OCI-LY7 (cell line): ENCODE measurements around the gene SMURF2. TPM values are rescaled to one million over a fixed set of nuclear protein-coding genes. Genes with fewer than 3 reads are reported as not detected.

Experiments used
- BruUV-seq: library from RNA; stranded (reverse); fragments of 400-500 nt; replicated peaks from 2 replicates; lab custom pipeline; 2021; lab: Mats Ljungman, UMichigan
- CTCF ChIA-PET: fragments of 300-600 bp; sonication (Branson Sonifier 250); formaldehyde crosslinking; loops from one replicate; lab custom pipeline; 2022; ENCODE audit warnings: antibody characterized with exemption; ENCODE audit not compliant: unreplicated experiment; lab: Charles Lee
- POLR2A ChIA-PET: fragments of 300-600 bp; sonication (Branson Sonifier 250); formaldehyde crosslinking; loops from one replicate; lab custom pipeline; 2022; ENCODE audit warnings: antibody characterized with exemption; lab: Charles Lee
- DNase-seq: peaks from one replicate; pipeline ENCODE4 v3.0.0-alpha.2; 2015; ENCODE audit warnings: low spot score
- H2AFZ ChIP-seq: fragments of 200-600 bp; sonication (generic), shearing (Covaris generic); 2 replicates; pipeline ENCODE4 v1.6.1; 2014; ENCODE audit warnings: mild to moderate bottlenecking, antibody characterized with exemption, low read length, moderate library complexity
- H3K27ac ChIP-seq: fragments of 200-600 bp; sonication (generic); 2 replicates; pipeline ENCODE4 v1.5.1; 2014; ENCODE audit warnings: mixed run types, low read depth, mild to moderate bottlenecking, moderate library complexity, low read length, inconsistent platforms; ENCODE audit not compliant: poor library complexity, severe bottlenecking
- H3K36me3 ChIP-seq: fragments of 200-600 bp; sonication (generic); 2 replicates; pipeline ENCODE4 v1.6.1; 2014; ENCODE audit warnings: mild to moderate bottlenecking, antibody characterized with exemption, low read length, moderate library complexity, mixed read lengths; ENCODE audit not compliant: insufficient read depth
- H3K4me1 ChIP-seq: fragments of 200-600 bp; sonication (generic); 2 replicates; pipeline ENCODE4 v1.5.1; 2014; ENCODE audit warnings: mild to moderate bottlenecking, low read length; ENCODE audit not compliant: insufficient read depth, poor library complexity, severe bottlenecking
- H3K4me2 ChIP-seq: fragments of 200-600 bp; sonication (generic); 2 replicates; pipeline ENCODE4 v1.6.1; 2014; ENCODE audit warnings: mild to moderate bottlenecking, low read length
- H3K4me3 ChIP-seq: fragments of 200-600 bp; sonication (generic); 2 replicates; pipeline ENCODE4 v1.5.1; 2014; ENCODE audit warnings: mild to moderate bottlenecking, low read depth, low read length; ENCODE audit not compliant: poor library complexity, severe bottlenecking
- H3K79me2 ChIP-seq: fragments of 200-600 bp; sonication (generic); 2 replicates; pipeline ENCODE4 v1.6.1; 2016; ENCODE audit warnings: low read depth, mild to moderate bottlenecking, low read length, moderate library complexity, mixed read lengths; ENCODE audit not compliant: insufficient read depth
- H3K9me2 ChIP-seq: fragments of 200-600 bp; sonication (generic); 2 replicates; pipeline ENCODE4 v1.6.1; 2016; ENCODE audit warnings: mild to moderate bottlenecking, low read length, mixed read lengths; ENCODE audit not compliant: insufficient read depth
- H3K9me3 ChIP-seq: fragments of 200-600 bp; sonication (generic); 2 replicates; pipeline ENCODE4 v1.6.1; 2014; ENCODE audit warnings: mild to moderate bottlenecking, mixed run types, low read length, mixed read lengths
- H4K20me1 ChIP-seq: fragments of 200-600 bp; sonication (generic); 2 replicates; pipeline ENCODE4 v1.6.1; 2014; ENCODE audit warnings: mild to moderate bottlenecking, antibody characterized with exemption, low read length, moderate library complexity, mixed read lengths; ENCODE audit not compliant: insufficient read depth
- CTCF ChIP-seq: fragments of 200-600 bp; sonication (generic); conservative IDR thresholded peaks from 2 replicates; pipeline ENCODE4 v1.5.1; 2014; ENCODE audit warnings: mild to moderate bottlenecking, antibody characterized with exemption, low read length, moderate library complexity, mixed read lengths
- EZH2phosphoT487 ChIP-seq: fragments of 200-600 bp; sonication (generic); IDR thresholded peaks from 2 replicates; pipeline ENCODE4 v1.6.1; 2018; ENCODE audit warnings: low read depth, borderline replicate concordance, mild to moderate bottlenecking, mixed run types, antibody characterized with exemption, low read length, moderate library complexity, mixed read lengths
- intact Hi-C: fragments of 100-400 bp; cut with micrococcal nuclease; formaldehyde crosslinking; loops from one replicate; pipeline ENCODE4 v1.10.0; 2022; ENCODE audit not compliant: unreplicated experiment
- total RNA-seq, 2 experiments: library from RNA; depleted of rRNA in 1 of 2; stranded (reverse); fragments of >200 nt in 1 of 2; shearing (Covaris generic) in 1 of 2; gene quantifications; 2 replicates each; pipeline ENCODE4 v1.2.3, GENCODE V29; 2014 to 2022

The SMURF2 gene
- total RNA-seq, 2 experiments from 2014 or later, result 15.6 to 20.8 TPM

- ChIA-PET CTCF (interaction anchor here (0.6 kb wide), 1 partner anchor 253 kb away, joined by 3 read pairs; no protein-coding TSS in a partner anchor), POLR2A (no interaction called here)
- TF ChIP-seq EZH2phosphoT487, result no peak
- TF ChIP-seq CTCF, result no peak
- no peaks in the 10 kb centered on the region for H3K4me1 ChIP-seq
- H3K9me3 ChIP-seq, result no peaks in the 10 kb centered on the region
- DNase-seq, result no peak
- BruUV-seq, result no TSS peak
- H3K9me2 ChIP-seq, result no peaks in the 10 kb centered on the region
- no peak overlapping the region for H3K4me2 ChIP-seq
- H3K27ac ChIP-seq, result no peak overlapping the region
- intact Hi-C loops, result no loop called here
- no peaks in the 10 kb centered on the region for H4K20me1 ChIP-seq
- H2AFZ ChIP-seq, result no peak overlapping the region
- H3K36me3 ChIP-seq, result no peaks in the 10 kb centered on the region
- H3K79me2 ChIP-seq, result no peaks in the 10 kb centered on the region
- H3K4me3 ChIP-seq, result no peak overlapping the region
Observed at GRCh38 chr17:64685705-64686104, 23.6 kb upstream of the SMURF2 start.

DNA sequence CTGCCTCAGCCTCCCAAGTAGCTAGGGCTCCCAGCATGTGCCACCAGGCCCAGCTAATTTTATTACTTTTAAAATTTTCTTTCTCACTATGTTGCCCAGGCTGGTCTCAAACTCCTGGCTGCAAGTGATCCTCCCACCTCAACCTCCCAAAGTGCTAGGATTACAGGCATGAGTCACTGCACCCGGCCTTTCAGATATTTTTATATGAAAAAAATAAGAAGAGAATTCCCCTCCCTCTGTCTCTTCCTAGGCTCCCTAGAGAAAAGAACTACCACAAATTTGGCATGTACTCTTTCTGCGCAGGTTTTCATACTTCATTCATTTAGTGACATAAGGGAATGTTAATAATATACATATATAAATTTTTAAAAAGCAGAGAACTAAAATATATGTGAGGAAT lies 21.7 kb upstream of the SMURF2 start:
- Histone ChIP-seq H3K27ac (no peak overlapping the region), H3K36me3 (no peaks in the 10 kb centered on the region), H3K79me2 (no peaks in the 10 kb centered on the region), H3K9me2 (no peaks in the 10 kb centered on the region), H2AFZ (no peak overlapping the region), H3K9me3 (no peaks in the 10 kb centered on the region), H3K4me2 (no peak overlapping the region), H4K20me1 (no peaks in the 10 kb centered on the region), H3K4me1 (no peaks in the 10 kb centered on the region), H3K4me3 (no peak overlapping the region)
- no peak for DNase-seq
- ChIA-PET POLR2A (interaction anchor here (0.7 kb wide), 1 partner anchor 46 kb away, joined by 3 read pairs; no protein-coding TSS in a partner anchor), CTCF (no interaction called here)
- TF ChIP-seq CTCF (no peak), EZH2phosphoT487 (no peak)
- intact Hi-C loops, result no loop called here
- BruUV-seq, result no TSS peak

DNA sequence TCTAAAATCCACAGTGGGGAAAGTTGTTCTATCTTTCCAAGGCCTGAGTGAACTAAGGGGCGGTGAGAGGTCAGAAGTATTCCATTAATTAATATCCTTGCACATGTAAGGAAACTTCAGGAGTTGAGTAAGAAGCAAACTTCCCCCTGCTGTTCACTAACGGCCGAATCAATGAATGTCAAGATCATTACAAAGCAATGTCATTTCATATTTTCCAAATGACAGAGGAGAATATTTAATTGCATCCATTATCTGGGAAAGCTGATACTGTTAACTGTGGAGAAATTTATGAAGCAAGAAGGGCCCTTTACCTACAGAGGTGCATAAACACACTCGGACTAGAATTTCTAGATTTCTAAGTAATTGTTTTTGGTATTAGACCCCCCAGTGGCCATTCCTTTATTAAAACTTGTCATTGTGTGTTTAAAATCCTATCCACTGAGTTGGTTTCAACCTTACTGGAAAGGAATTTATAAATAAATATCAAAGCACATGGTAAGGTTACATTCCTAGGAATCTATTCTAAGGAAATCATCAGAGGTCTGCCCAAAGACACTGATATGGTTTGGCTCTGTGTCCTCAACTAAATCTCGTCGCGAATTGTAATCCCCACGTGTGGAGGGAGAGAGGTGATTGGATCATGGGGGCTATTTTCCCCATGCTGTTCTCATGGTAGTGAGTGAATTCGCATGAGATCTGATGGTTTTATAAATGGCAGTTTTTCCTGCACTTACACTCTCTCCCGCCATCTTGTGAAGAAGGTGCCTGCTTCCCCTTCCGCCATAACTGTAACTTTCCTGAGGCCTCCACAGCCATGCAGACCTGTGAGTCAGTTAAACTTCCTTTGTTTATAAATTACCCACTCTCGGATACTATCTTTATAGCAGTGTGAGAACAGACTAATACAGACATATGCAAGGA lies 20.4 kb upstream of the SMURF2 start:
- H3K9me2 ChIP-seq, result no peaks in the 10 kb centered on the region
- H4K20me1 ChIP-seq, result no peaks in the 10 kb centered on the region
- BruUV-seq, result no TSS peak
- H3K4me2 ChIP-seq, result no peak overlapping the region
- no peaks in the 10 kb centered on the region for H3K36me3 ChIP-seq
- intact Hi-C loops, result no loop called here
- ChIA-PET CTCF (no interaction called here), POLR2A (no interaction called here)
- H3K79me2 ChIP-seq, result no peaks in the 10 kb centered on the region
- no peak for DNase-seq
- H2AFZ ChIP-seq, result no peak overlapping the region
- no peaks in the 10 kb centered on the region for H3K4me1 ChIP-seq
- H3K4me3 ChIP-seq, result no peak overlapping the region
- no peak overlapping the region for H3K27ac ChIP-seq
- H3K9me3 ChIP-seq, result no peaks in the 10 kb centered on the region
- no peak for TF ChIP-seq EZH2phosphoT487
- TF ChIP-seq CTCF, result 0 out of 2 replicates have a peak, but pooled peaks have one; percentile 11
